CD4-positive, alpha-beta T cell treated with Interleukin-17A for 1 hour (primary cell): Measurements from ENCODE around the gene IRX2.

ENCODE experiments used
- DNase-seq: peaks from one replicate; pipeline ENCODE4 v3.0.0-alpha.2; 2020

IRX2 gene

GRCh38 chr5:2740051-2740875, 11.2 kb downstream of the IRX2 start:
- DNase-seq = no peak

GRCh38 chr5:2739360-2740050, 12.0 kb downstream of the IRX2 start:
- DNase-seq = no peak

DNA sequence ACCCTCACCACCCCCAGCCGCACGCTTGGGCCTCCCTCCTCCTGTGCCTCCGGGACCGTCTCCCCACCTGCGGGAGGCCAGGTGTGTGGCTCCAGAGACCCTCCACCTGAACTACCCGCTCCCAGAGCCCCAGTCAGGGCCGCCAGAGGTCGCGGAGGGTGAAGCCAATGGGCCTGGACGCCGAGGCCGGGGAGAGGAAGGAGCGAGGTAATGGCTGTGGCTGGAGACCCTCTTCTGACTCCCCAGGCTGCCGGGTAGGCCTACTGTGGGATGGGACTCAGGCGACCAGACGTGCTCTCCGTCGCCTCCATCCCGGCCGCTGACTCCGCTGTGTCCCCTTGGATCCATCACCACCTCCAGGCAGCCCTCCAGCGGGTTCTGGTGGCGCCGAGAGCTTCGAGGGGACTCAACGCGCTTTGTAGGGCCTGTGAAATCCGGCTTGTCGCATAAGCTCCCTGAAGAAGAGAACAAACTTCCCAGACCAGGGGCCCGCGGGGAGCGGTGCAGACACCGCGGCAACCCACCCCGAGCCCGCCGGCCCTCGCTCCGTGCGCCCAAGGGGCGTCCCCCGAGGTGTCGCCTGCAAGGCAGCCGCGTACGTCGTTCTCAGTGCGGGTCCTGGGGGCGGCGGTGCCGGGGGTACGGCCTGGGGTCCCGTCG, 12.6 kb downstream of the IRX2 start:
- no peak for DNase-seq

- no peak for DNase-seq
These were observed 13.2 kb downstream of the IRX2 start for GRCh38 chr5:2738156-2738699.

DNA sequence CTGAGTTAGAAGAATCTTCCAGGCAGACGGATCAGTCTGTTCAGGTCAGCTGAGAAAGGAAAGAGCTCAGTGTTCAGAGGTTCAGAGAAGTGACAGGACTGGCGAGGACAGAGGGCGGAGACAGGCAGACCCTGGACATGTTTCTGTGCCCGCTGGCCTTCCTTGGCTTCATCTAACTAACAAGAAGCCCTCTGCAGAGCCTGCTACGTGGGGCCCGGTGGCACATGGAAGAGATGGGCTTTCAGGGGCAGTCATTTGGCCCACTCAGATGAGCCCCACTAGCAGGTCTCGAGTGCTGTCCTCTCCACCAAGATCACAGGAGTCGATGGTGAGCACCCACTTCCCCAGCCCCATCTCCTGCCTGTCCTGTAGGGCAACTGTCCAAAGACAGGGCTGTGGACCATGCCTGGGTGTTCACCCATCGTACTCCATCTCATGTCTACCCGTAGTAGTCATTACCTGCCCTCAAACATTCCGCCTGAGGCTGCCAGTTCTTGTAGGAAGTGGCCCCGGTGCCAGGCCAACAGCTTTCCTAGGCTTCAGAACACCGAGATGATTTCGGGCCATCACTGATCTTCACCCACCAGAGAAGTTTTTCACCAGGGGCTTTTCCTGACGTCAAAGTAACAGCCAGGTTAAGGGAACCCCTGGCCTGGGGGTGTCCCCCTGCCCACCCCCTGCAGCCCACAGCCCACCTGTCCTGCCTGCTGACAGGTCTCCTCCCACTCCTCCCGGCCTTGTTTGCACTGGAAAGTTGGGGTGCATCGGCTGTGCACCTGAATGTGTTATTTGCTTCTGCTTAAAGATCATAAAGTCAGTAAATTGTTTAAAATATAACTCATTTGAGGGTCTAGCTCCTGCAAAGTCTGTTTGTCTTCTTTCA, 14.0 kb downstream of the IRX2 start:
- DNase-seq = no peak

GRCh38 chr5:2736872-2737271, 14.6 kb downstream of the IRX2 start:
- no peak for DNase-seq

- no peak for DNase-seq
These were observed 15.5 kb downstream of the IRX2 start for GRCh38 chr5:2735996-2736395.

GRCh38 chr5:2732850-2733249, 18.6 kb downstream of the IRX2 start:
- DNase-seq = no peak

DNA sequence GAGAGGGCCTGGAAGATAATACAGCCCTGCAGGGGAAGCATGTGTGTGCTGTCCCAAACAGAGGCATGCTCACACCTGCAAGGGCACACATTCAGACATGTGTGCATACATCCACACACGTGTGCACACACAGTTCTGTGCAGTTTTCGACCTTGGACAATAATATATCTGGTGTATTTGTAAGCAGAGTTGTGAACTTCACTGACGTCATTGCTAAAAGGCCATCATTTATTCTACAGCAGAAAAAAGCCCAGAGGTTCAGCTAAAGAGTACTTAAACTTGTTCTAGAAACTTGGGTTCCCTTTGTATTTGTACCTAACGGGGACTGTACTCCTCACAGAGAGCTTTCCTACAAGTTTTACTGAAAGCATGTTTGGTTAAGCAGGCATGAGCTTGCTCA, 19.5 kb downstream of the IRX2 start:
- no peak for DNase-seq

- DNase-seq = no peak
These were observed 22.3 kb downstream of the IRX2 start for GRCh38 chr5:2729189-2729588.

DNA sequence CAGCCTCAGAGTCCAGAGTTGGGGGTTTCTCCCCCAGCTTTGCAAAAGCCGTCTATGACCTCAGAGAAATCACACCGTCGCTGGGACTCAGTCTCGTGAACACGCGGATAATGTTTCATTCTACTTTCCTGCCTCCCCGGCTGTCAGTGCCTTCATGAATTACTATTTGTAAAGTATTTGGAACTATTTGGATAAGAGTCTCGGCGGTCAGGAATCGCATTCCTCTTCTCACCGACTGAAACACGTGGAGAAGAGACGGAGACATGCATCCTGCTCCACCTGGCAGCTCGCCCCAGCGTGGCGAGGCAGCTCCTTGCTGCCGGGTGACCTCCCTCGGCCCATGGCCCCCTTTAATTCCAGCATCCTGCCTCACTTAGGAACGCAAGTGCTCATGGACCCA, 23.9 kb downstream of the IRX2 start:
- DNase-seq = no peak

- DNase-seq = no peak
These were observed 25.3 kb downstream of the IRX2 start for GRCh38 chr5:2725980-2726765.

DNA sequence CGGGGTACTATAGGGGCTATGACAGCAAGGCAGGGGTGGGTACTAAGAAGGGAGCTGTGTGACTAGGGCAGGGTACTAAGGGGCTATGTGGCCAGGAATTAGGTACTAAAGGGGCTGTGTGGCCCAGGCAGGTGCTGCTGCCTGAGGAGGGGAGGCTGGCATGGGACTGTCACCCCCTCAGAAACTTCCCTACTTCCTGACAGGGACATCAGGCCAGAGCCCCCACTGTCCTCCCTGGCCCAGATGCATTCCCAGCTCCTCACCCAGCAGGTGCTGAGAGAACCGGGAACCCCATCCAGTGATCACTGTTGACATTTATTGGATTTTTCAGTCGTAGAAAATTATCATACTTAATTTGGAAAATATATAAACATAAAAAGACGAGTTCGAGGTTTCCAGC, 26.6 kb downstream of the IRX2 start:
- no peak for DNase-seq

- no peak for DNase-seq
These were observed 27.4 kb downstream of the IRX2 start for GRCh38 chr5:2724031-2724581.

DNA sequence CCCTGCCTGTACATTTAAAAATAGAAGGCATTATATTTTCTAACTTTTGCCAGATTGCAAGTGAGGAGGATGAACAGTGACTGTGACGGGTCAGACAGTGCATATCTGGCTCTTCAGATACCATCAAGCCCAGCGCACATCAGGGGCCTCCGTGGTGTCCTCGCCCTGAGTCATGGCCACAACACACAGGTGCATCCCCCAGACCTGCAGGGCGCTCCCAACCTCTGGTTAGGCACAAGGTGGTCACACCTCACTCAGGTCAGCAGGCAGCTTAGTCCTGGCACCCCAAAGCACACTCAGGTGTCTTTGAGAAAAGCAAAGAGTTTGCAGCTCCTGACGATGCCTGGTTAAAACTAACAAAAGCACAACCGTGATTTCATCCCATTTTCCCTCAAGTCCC, 28.6 kb downstream of the IRX2 start:
- DNase-seq = no peak

DNA sequence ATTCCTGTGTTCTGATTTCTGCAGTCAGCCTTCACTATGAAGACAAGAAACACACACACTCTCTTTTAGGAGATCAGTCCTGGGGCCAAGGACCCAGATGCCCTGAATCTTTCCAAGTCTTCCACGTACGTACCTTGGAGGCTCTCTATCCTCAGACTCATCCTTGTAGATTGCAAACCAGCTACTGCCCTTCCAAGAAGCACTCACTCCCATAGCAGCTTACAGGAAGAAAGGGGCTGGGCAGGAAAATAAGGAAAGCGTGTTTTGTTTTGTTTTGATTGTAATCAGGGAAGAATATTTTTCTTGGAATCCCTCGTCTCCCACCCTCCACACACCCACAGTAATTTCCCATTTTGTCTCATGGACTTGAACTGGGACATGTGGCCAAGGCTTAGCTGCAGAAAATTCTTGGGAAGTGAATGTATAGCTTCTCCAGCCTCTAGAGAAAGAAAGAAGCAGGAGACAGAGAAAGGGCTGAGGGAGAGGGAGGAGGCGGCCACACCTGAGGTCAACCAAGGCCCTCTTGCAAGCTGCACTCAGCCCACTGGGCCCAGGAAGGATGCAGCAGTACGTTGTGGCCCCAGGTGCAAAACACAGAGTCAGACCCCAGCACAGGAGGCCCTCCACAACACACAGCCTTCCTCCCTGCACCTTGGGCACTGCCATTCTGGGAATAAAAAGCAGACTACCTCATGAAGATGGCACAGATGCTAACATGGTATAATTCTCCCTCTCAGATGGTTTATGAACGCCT, 29.9 kb downstream of the IRX2 start:
- no peak for DNase-seq

GRCh38 chr5:2719332-2719731, 32.1 kb downstream of the IRX2 start:
- DNase-seq = no peak

- DNase-seq = no peak
These were observed 33.4 kb downstream of the IRX2 start for GRCh38 chr5:2718115-2718514.

DNA sequence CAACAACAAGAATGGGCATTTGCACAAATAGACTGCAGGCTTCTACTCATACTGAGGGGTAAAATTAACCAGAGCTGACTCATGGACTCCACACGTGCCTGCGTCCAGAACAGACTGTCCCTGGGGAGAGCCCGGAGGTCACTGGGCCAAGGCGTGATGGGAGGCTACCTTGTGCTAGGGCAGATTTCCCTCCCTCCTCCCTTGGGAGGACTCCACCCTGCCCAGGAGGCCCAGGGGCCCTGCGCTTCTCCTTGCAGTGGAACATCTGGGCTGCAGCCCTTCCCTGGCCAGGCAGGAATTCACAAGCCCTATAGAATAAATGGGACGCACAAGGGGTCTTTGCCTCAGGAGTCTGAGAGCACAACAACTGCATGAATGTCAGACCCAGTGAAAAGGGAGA, 35.6 kb downstream of the IRX2 start:
- no peak for DNase-seq

DNA sequence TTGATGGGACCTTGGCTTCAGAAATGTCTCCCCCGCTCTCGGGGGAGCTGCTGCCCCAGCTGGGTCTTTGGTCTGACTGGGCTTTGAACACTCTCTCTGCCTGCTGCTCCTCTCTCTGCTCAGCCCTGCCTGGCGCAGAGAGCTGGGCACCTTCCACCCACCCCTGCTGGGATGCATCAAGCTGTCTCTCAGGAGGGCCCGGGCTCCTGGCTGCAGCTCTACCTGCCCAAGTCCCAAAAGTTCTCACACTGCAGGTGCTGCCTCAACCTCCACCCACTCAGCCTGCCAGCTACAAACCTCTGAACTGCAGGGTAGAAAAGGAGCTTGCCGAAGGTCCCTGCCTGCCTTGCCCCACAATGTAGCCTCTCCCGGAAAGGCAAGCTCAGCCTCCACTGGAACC, 36.7 kb downstream of the IRX2 start:
- DNase-seq = no peak

DNA sequence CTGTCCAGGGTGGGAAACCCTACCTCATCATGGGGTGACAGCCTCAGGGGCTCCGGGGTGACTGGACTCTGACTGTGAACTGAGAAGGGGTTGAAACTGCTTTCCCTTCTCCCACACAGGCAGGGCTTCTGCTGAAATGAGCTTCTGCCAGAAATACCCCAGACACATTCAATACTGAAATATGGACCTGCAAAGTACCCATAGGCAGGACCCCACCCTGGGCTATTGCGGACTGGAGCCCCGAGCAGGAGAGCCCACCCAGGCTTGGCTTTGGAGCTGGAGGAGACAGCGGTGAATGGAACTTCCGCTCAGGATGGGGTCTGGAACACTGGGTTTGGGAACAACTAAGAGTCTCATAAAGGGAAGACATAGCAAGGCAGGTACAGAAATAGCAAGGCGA, 37.5 kb downstream of the IRX2 start:
- no peak for DNase-seq
